ENCODE data around the gene VEGFB. TPM values are rescaled to one million over a fixed set of nuclear protein-coding genes. Genes with fewer than 3 reads are reported as not detected.

VEGFB gene
- total and polyA plus RNA-seq, 7 experiments from 2014 or later: 12.9 to 99.5 (median 58.7) TPM

- Histone ChIP-seq H3K27me3 (ENCODE audit: control insufficient read depth in 2 of 2, insufficient read depth in 2 of 2, low read length in 2 of 2) (no peaks in the 10 kb centered on the region), H3K27ac (ENCODE audit: low read depth, low read length) (peak overlapping the region; percentile 95), H3K9me3 (ENCODE audit: control insufficient read depth in 2 of 3, low read length in 3 of 3) (no peaks in the 10 kb centered on the region), H3K4me3 (ENCODE audit: low read length) (peak overlapping the region; percentile 91), H3K36me3 (ENCODE audit: control insufficient read depth in 2 of 3, insufficient read depth in 3 of 3, low read length in 3 of 3) (peaks cover 0 to 7% (median 0%) of the 10 kb centered on the region in 3 experiments), H3K4me1 (ENCODE audit: control insufficient read depth in 2 of 2, insufficient read depth in 2 of 2, low read length in 2 of 2) (peaks cover 8 to 10% of the 10 kb centered on the region in 2 donors)
- H3K9me3 Mint-ChIP-seq: peaks cover 0 to 15% (median 0%) of the 10 kb centered on the region in 11 donors
- ChIA-PET CTCF (interaction anchor here (0.5 to 5.8 kb wide), 9 partner anchors 12 to 64 kb away, joined by 3 to 66 read pairs (median 4); partner anchors contain the start of genes FERMT3, PLCB3, PRDX5 and TRMT112), POLR2A (interaction anchor here (0.6 to 7.0 kb wide), 19 partner anchors 13 to 1229 kb away, joined by 3 to 154 read pairs (median 5); partner anchors contain the start of genes BAD, CATSPERZ, CCDC88B and ESRRA)
- H3K27me3 Mint-ChIP-seq: no peaks in the 10 kb centered on the region
- peak overlapping the region; percentile 94 to 99 (median 99) for H3K27ac Mint-ChIP-seq
- intact Hi-C loops (cut with micrococcal nuclease): loop anchor here (1.0 to 2.0 kb wide), 15 partner anchors 16 to 599 kb away; partner anchors contain the start of genes CCDC88B (in 2 of the 2), DNAJC4 (in 2 of the 2), ESRRA (in 2 of the 2) and FKBP2 (in 2 of the 2)
- H3K36me3 Mint-ChIP-seq: peaks cover 0 to 6% (median 0%) of the 10 kb centered on the region in 5 donors
- peaks cover 8 to 29% (median 24%) of the 10 kb centered on the region in 7 donors for H3K4me1 Mint-ChIP-seq
- H3K4me3 Mint-ChIP-seq: peak overlapping the region; percentile 95 to 100 (median 98)
- DNase-seq (peak; percentile 89 to 98 (median 98)), ATAC-seq (peak; percentile 82)
Observed at GRCh38 chr11:64269540-64270220, 35.3 kb downstream of the VEGFB start.

GRCh38 chr11:64275031-64275800 lies 40.8 kb downstream of the VEGFB start:
- no peaks in the 10 kb centered on the region for H3K4me1 ChIP-seq (ENCODE audit: control insufficient read depth in 2 of 2, insufficient read depth in 2 of 2, low read length in 2 of 2)
- H3K9me3 ChIP-seq (ENCODE audit: control insufficient read depth in 2 of 3, low read length in 3 of 3): no peaks in the 10 kb centered on the region
- Mint-ChIP-seq H3K9me3 (peaks cover 0 to 16% (median 0%) of the 10 kb centered on the region in 11 donors), H3K27me3 (no peaks in the 10 kb centered on the region), H3K4me3 (peak overlapping the region in 1 of 10 donors; percentile 56), H3K36me3 (peaks cover 0 to 5% (median 5%) of the 10 kb centered on the region in 5 donors), H3K27ac (no peak overlapping the region), H3K4me1 (peaks cover 0 to 15% (median 6%) of the 10 kb centered on the region in 7 donors)
- ChIA-PET POLR2A (interaction anchor here (1.0 kb wide), 1 partner anchor 9 kb away, joined by 3 read pairs; the partner anchor contains the start of gene BAD), CTCF (interaction anchor here (1.5 kb wide), 1 partner anchor 25 kb away, joined by 3 read pairs; no protein-coding TSS in a partner anchor)
- intact Hi-C loops (cut with micrococcal nuclease): no loop called here
- ATAC-seq: no peak
- H3K27me3 ChIP-seq (ENCODE audit: control insufficient read depth in 2 of 2, insufficient read depth in 2 of 2, low read length in 2 of 2): no peaks in the 10 kb centered on the region
- H3K4me3 ChIP-seq (ENCODE audit: low read length): no peak overlapping the region
- H3K36me3 ChIP-seq (ENCODE audit: control insufficient read depth in 2 of 3, insufficient read depth in 3 of 3, low read length in 3 of 3): peaks cover 0 to 24% (median 0%) of the 10 kb centered on the region in 3 experiments
- no peak for DNase-seq
- H3K27ac ChIP-seq (ENCODE audit: low read depth, low read length): no peak overlapping the region

- Histone ChIP-seq H3K36me3 (ENCODE audit: control insufficient read depth in 2 of 3, insufficient read depth in 3 of 3, low read length in 3 of 3) (peaks cover 0 to 24% (median 0%) of the 10 kb centered on the region in 3 experiments), H3K4me1 (ENCODE audit: control insufficient read depth in 2 of 2, insufficient read depth in 2 of 2, low read length in 2 of 2) (no peaks in the 10 kb centered on the region), H3K27ac (ENCODE audit: low read depth, low read length) (no peak overlapping the region), H3K27me3 (ENCODE audit: control insufficient read depth in 2 of 2, insufficient read depth in 2 of 2, low read length in 2 of 2) (no peaks in the 10 kb centered on the region), H3K4me3 (ENCODE audit: low read length) (no peak overlapping the region), H3K9me3 (ENCODE audit: control insufficient read depth in 2 of 3, low read length in 3 of 3) (no peaks in the 10 kb centered on the region)
- H3K27me3 Mint-ChIP-seq: no peaks in the 10 kb centered on the region
- ATAC-seq (no peak), DNase-seq (no peak)
- H3K4me1 Mint-ChIP-seq: peaks cover 0 to 12% (median 5%) of the 10 kb centered on the region in 7 donors
- ChIA-PET CTCF (interaction anchor here (1.5 kb wide), 1 partner anchor 25 kb away, joined by 3 read pairs; no protein-coding TSS in a partner anchor), POLR2A (no interaction called here)
- peaks cover 0 to 5% (median 5%) of the 10 kb centered on the region in 5 donors for H3K36me3 Mint-ChIP-seq
- intact Hi-C loops (cut with micrococcal nuclease): no loop called here
- H3K27ac Mint-ChIP-seq: no peak overlapping the region
- no peak overlapping the region for H3K4me3 Mint-ChIP-seq
- peaks cover 0 to 11% (median 0%) of the 10 kb centered on the region in 11 donors for H3K9me3 Mint-ChIP-seq
Observed at GRCh38 chr11:64275841-64276240, 41.5 kb downstream of the VEGFB start.

- peaks cover 0 to 3% (median 0%) of the 10 kb centered on the region in 11 donors for H3K9me3 Mint-ChIP-seq
- CTCF ChIA-PET: interaction anchor here (1.4 to 1.5 kb wide), 2 partner anchors 24 to 72 kb away, joined by 3 read pairs; no protein-coding TSS in a partner anchor
- H3K27ac Mint-ChIP-seq: no peak overlapping the region
- no peak for ATAC-seq
- Histone ChIP-seq H3K9me3 (ENCODE audit: control insufficient read depth in 2 of 3, low read length in 3 of 3) (no peaks in the 10 kb centered on the region), H3K4me1 (ENCODE audit: control insufficient read depth in 2 of 2, insufficient read depth in 2 of 2, low read length in 2 of 2) (no peaks in the 10 kb centered on the region), H3K27ac (ENCODE audit: low read depth, low read length) (no peak overlapping the region), H3K36me3 (ENCODE audit: control insufficient read depth in 2 of 3, insufficient read depth in 3 of 3, low read length in 3 of 3) (peaks cover 0 to 21% (median 0%) of the 10 kb centered on the region in 3 experiments), H3K4me3 (ENCODE audit: low read length) (no peak overlapping the region), H3K27me3 (ENCODE audit: control insufficient read depth in 2 of 2, insufficient read depth in 2 of 2, low read length in 2 of 2) (no peaks in the 10 kb centered on the region)
- no peak for DNase-seq
- intact Hi-C loops (cut with micrococcal nuclease): no loop called here
- H3K36me3 Mint-ChIP-seq: peaks cover 0 to 11% (median 5%) of the 10 kb centered on the region in 5 donors
- H3K27me3 Mint-ChIP-seq: no peaks in the 10 kb centered on the region
- H3K4me1 Mint-ChIP-seq: peaks cover 0 to 12% (median 5%) of the 10 kb centered on the region in 7 donors
- no peak overlapping the region for H3K4me3 Mint-ChIP-seq
- POLR2A ChIA-PET: interaction anchor here (0.6 kb wide), 1 partner anchor 1679 kb away, joined by 3 read pairs; no protein-coding TSS in a partner anchor
Observed at GRCh38 chr11:64276653-64277431, 42.5 kb downstream of the VEGFB start.

- ATAC-seq: no peak
- POLR2A ChIA-PET: interaction anchor here (7.1 kb wide), 1 partner anchor 7 kb away, joined by 104 read pairs; no protein-coding TSS in a partner anchor
- peaks cover 0 to 13% (median 8%) of the 10 kb centered on the region in 7 donors for H3K4me1 Mint-ChIP-seq
- Histone ChIP-seq H3K27me3 (ENCODE audit: control insufficient read depth in 2 of 2, insufficient read depth in 2 of 2, low read length in 2 of 2) (no peaks in the 10 kb centered on the region), H3K9me3 (ENCODE audit: control insufficient read depth in 2 of 3, low read length in 3 of 3) (no peaks in the 10 kb centered on the region), H3K36me3 (ENCODE audit: control insufficient read depth in 2 of 3, insufficient read depth in 3 of 3, low read length in 3 of 3) (peaks cover 0 to 26% (median 0%) of the 10 kb centered on the region in 3 experiments), H3K4me3 (ENCODE audit: low read length) (no peak overlapping the region), H3K27ac (ENCODE audit: low read depth, low read length) (no peak overlapping the region), H3K4me1 (ENCODE audit: control insufficient read depth in 2 of 2, insufficient read depth in 2 of 2, low read length in 2 of 2) (peaks cover 1 to 6% of the 10 kb centered on the region in 2 donors)
- H3K4me3 Mint-ChIP-seq: peak overlapping the region in 1 of 10 donors; percentile 51
- H3K36me3 Mint-ChIP-seq: peaks cover 0 to 11% (median 5%) of the 10 kb centered on the region in 5 donors
- intact Hi-C loops (cut with micrococcal nuclease): no loop called here
- CTCF ChIA-PET: interaction anchor here (1.4 to 1.6 kb wide), 2 partner anchors 22 to 74 kb away, joined by 3 to 4 read pairs; partner anchors contain the start of gene CATSPERZ
- H3K27ac Mint-ChIP-seq: no peak overlapping the region
- no peak for DNase-seq
- H3K9me3 Mint-ChIP-seq: peaks cover 0 to 2% (median 0%) of the 10 kb centered on the region in 11 donors
- no peaks in the 10 kb centered on the region for H3K27me3 Mint-ChIP-seq
Observed at GRCh38 chr11:64278576-64279190, 44.3 kb downstream of the VEGFB start.
